GM12878 (cell line): ENCODE results near the gene DACT3. TPM values are rescaled to one million over a fixed set of nuclear protein-coding genes. Genes with fewer than 3 reads are reported as not detected.

Source experiments
- ATAC-seq: fragments of 200-7000 bp; cut with Tn5 transposase; 3 replicates; pipeline ENCODE4 v1.9.1; 2020; ENCODE audit warnings: mild to moderate bottlenecking, moderate library complexity
- BruUV-seq: library from RNA; stranded (reverse); fragments of 400-500 nt; replicated peaks from 2 replicates; lab custom pipeline; 2021; lab: Mats Ljungman, UMichigan
- CTCF ChIA-PET: fragments of 300-600 bp; sonication (Branson Sonifier 250); formaldehyde crosslinking; extraction: SDS; loops from one replicate; lab custom pipeline; 2021; ENCODE audit warnings: inconsistent platforms; lab: Yijun Ruan, JAX
- POLR2A ChIA-PET: fragments of 350-600 bp; formaldehyde crosslinking; extraction: SDS; loops from one replicate; lab custom pipeline; 2021; ENCODE audit warnings: inconsistent platforms; lab: Charles Lee
- RAD21 ChIA-PET: fragments of 300-600 bp; sonication (Branson Sonifier 250); formaldehyde crosslinking; loops from one replicate; lab custom pipeline; 2023; ENCODE audit warnings: antibody characterized with exemption; ENCODE audit not compliant: unreplicated experiment; lab: Charles Lee
- SMC1A ChIA-PET: fragments of 300-600 bp; sonication (Branson Sonifier 250); formaldehyde crosslinking; loops from one replicate; lab custom pipeline; 2023; ENCODE audit not compliant: unreplicated experiment, uncharacterized antibody; lab: Charles Lee
- DNase-seq: peaks from one replicate; pipeline ENCODE4 v3.0.0-alpha.2; 2011; ENCODE audit warnings: low read depth, low spot score
- FAIRE-seq: peaks from 3 replicates; lab custom pipeline; 2011; peaks lifted over from hg19 to GRCh38; lab: Jason Lieb, UNC
- H2AFZ ChIP-seq: 2 replicates; pipeline ENCODE4 v1.6.0; 2011; ENCODE audit warnings: low read depth, low read length, control low read depth; ENCODE audit not compliant: control insufficient read depth
- H3K27ac ChIP-seq: 2 replicates; pipeline ENCODE4 v1.5.1; 2011; ENCODE audit warnings: control low read depth; ENCODE audit not compliant: control insufficient read depth, insufficient read depth
- H3K27me3 ChIP-seq, 2 experiments: replicated peaks in 1 of 2; 2 replicates each; pipeline versions ENCODE4 v1.6.0 to v1.6.1; 2011; ENCODE audit warnings: low read length in 1 of 2; ENCODE audit not compliant: control insufficient read depth in 2 of 2, insufficient read depth in 2 of 2
- H3K36me3 ChIP-seq, 2 experiments: 2 replicates each; pipeline ENCODE4 v1.5.1; 2011; ENCODE audit warnings: low read length in 1 of 2; ENCODE audit not compliant: control insufficient read depth in 2 of 2, insufficient read depth in 2 of 2
- H3K4me1 ChIP-seq: 2 replicates; pipeline ENCODE4 v1.6.1; 2011; ENCODE audit warnings: mild to moderate bottlenecking, low read length, moderate library complexity, mixed read lengths; ENCODE audit not compliant: control insufficient read depth, insufficient read depth
- H3K4me2 ChIP-seq: 2 replicates; pipeline ENCODE4 v1.6.0; 2011; ENCODE audit warnings: control low read depth; ENCODE audit not compliant: control insufficient read depth, insufficient read depth
- H3K4me3 ChIP-seq: fragments of 200-600 bp; sonication (generic); 2 replicates; pipeline ENCODE4 v1.5.1; 2016
- H3K79me2 ChIP-seq: 2 replicates; pipeline ENCODE4 v1.6.0; 2011; ENCODE audit warnings: low read length; ENCODE audit not compliant: control insufficient read depth, insufficient read depth
- H3K9ac ChIP-seq: 2 replicates; pipeline ENCODE4 v1.8.0; 2011; ENCODE audit warnings: low read length, control low read depth, mixed read lengths; ENCODE audit not compliant: control insufficient read depth, insufficient read depth
- H3K9me3 ChIP-seq: replicated peaks from 3 replicates; pipeline ENCODE4 v1.5.1; 2011; ENCODE audit warnings: mild to moderate bottlenecking, low read length; ENCODE audit not compliant: control insufficient read depth, insufficient read depth
- H4K20me1 ChIP-seq: 2 replicates; pipeline ENCODE4 v1.6.0; 2011; ENCODE audit not compliant: control insufficient read depth, insufficient read depth
- EED ChIP-seq: sonication (generic); IDR thresholded peaks from 2 replicates; pipeline ENCODE4 v1.6.1; 2016; ENCODE audit warnings: antibody characterized with exemption, low read depth
- GATAD2B ChIP-seq: fragments of 450-650 bp; conservative IDR thresholded peaks from 2 replicates; pipeline ENCODE4 v1.6.1; 2017; ENCODE audit warnings: low read depth, mild to moderate bottlenecking, moderate library complexity
- HDAC2 ChIP-seq: fragments of 200-600 bp; sonication (generic); IDR thresholded peaks from 2 replicates; pipeline ENCODE4 v1.6.1; 2017
- IKZF1 ChIP-seq: fragments of 450-650 bp; conservative IDR thresholded peaks from 2 replicates; pipeline ENCODE4 v1.6.1; 2017; ENCODE audit warnings: antibody characterized with exemption, mild to moderate bottlenecking
- IKZF2 ChIP-seq, 2 experiments: fragments of 450-650 bp; IDR thresholded peaks; 2 replicates each; pipeline ENCODE4 v1.6.1; 2017; ENCODE audit warnings: mild to moderate bottlenecking in 2 of 2, moderate library complexity in 2 of 2
- LARP7 ChIP-seq: fragments of 450-650 bp; IDR thresholded peaks from 2 replicates; pipeline ENCODE4 v1.6.1; 2017; ENCODE audit warnings: mild to moderate bottlenecking
- RAD21 ChIP-seq: IDR thresholded peaks from 2 replicates; pipeline ENCODE4 v1.6.1; 2011; ENCODE audit warnings: mild to moderate bottlenecking, low read depth, low read length, moderate library complexity; ENCODE audit not compliant: insufficient read depth
- RB1 ChIP-seq: fragments of 450-650 bp; formaldehyde crosslinking; IDR thresholded peaks from 2 replicates; pipeline ENCODE4 v1.6.1; 2017; ENCODE audit warnings: mild to moderate bottlenecking, borderline replicate concordance
- RELA ChIP-seq: fragments of 450-650 bp; IDR thresholded peaks from 2 replicates; pipeline ENCODE4 v1.8.0; 2014; ENCODE audit warnings: borderline replicate concordance; ENCODE audit not compliant: partially characterized antibody
- SMARCA5 ChIP-seq: fragments of 450-650 bp; IDR thresholded peaks from 2 replicates; pipeline ENCODE4 v1.6.1; 2017; ENCODE audit warnings: mild to moderate bottlenecking
- SMC3 ChIP-seq: IDR thresholded peaks from 2 replicates; pipeline ENCODE4 v1.6.1; 2011; ENCODE audit warnings: low read length, improper control_type of control experiment, borderline replicate concordance
- SUZ12 ChIP-seq: fragments of 200-600 bp; sonication (generic); IDR thresholded peaks from one replicate; pipeline ENCODE4 v1.6.1; 2018; ENCODE audit warnings: antibody characterized with exemption, mild to moderate bottlenecking; ENCODE audit not compliant: unreplicated experiment
- TBL1XR1 ChIP-seq: IDR thresholded peaks from 2 replicates; pipeline ENCODE4 v1.6.1; 2012; ENCODE audit warnings: low read depth, low read length, improper control_type of control experiment
- YY1 ChIP-seq: IDR thresholded peaks from 2 replicates; pipeline ENCODE4 v1.6.1; 2011; ENCODE audit warnings: low read depth, mild to moderate bottlenecking, low read length
- WGBS: methylation state at CpG from one replicate; pipeline ENCODE4 v1.1.6; 2016; ENCODE audit warnings: low lambda C conversion rate; ENCODE audit not compliant: insufficient replicate concordance, insufficient coverage; ENCODE audit errors: missing lambda C conversion rate; 5-methylcytosine and 5-hydroxymethylcytosine counted together
- in situ Hi-C: fragments of 300-500 bp; cut with MboI; formaldehyde crosslinking; loops from 9 replicates; pipeline ENCODE4 v1.14.3; 2018; ENCODE audit warnings: mixed read lengths
- intact Hi-C: fragments of 100-400 bp; cut with micrococcal nuclease; formaldehyde crosslinking; loops from one replicate; pipeline ENCODE4 v1.14.2; 2022; ENCODE audit not compliant: unreplicated experiment
- polyA plus RNA-seq, 11 experiments: library from polyadenylated mRNA; depleted of rRNA in 4 of 11; unstranded in 6 of 11; stranded (reverse) in 5 of 11; fragments of >200 nt; fragmentation: Nextera tagmentation in 4 of 11; fragmentation: Illumina TruSeq in 1 of 11; extraction: Ambion mirVana in 4 of 11; extraction: Trizol in 1 of 11; gene quantifications; 1 replicate in 1 of 11; 2 replicates in 10 of 11; pipeline versions ENCODE4 v1.2.1 to v1.2.3, GENCODE V29; 2011 to 2016; ENCODE audit warnings: inconsistent platforms in 2 of 11, missing spikeins in 2 of 11, low read depth in 1 of 11
- total RNA-seq, 4 experiments: library from RNA; depleted of rRNA in 3 of 4; stranded (reverse); fragments of >200 nt in 3 of 4; fragmentation: Illumina TruSeq in 1 of 4; extraction: Trizol in 1 of 4; gene quantifications; 2 replicates each; pipeline versions ENCODE4 v1.2.1 to v1.2.3, GENCODE V29; 2013 to 2021
- TF ChIP-seq, protein P1 (sequence below), 3 experiments: IDR thresholded peaks in 2 of 3; conservative IDR thresholded peaks in 1 of 3; 2 replicates each; pipeline ENCODE4 v1.5.1; 2011; ENCODE audit warnings: low read depth in 3 of 3, low read length in 3 of 3, mild to moderate bottlenecking in 3 of 3, control low read depth in 2 of 3, moderate library complexity in 2 of 3, inconsistent platforms in 1 of 3, mixed read lengths in 1 of 3; ENCODE audit not compliant: control insufficient read depth in 2 of 3, insufficient read depth in 1 of 3; ENCODE audit errors: extremely low read depth in 1 of 3
- TF ChIP-seq, protein P2 (sequence below): IDR thresholded peaks from 2 replicates; pipeline ENCODE4 v1.6.1; 2012; ENCODE audit warnings: mild to moderate bottlenecking, low read depth, low read length

Gene DACT3
- total and polyA plus RNA-seq, 10 of the 15 experiments (the other 5 are each of a cell fraction or from before 2014, with no cell fraction given), result 0.05 to 2.5 (median 0.35) TPM; not detected in 1

DNA sequence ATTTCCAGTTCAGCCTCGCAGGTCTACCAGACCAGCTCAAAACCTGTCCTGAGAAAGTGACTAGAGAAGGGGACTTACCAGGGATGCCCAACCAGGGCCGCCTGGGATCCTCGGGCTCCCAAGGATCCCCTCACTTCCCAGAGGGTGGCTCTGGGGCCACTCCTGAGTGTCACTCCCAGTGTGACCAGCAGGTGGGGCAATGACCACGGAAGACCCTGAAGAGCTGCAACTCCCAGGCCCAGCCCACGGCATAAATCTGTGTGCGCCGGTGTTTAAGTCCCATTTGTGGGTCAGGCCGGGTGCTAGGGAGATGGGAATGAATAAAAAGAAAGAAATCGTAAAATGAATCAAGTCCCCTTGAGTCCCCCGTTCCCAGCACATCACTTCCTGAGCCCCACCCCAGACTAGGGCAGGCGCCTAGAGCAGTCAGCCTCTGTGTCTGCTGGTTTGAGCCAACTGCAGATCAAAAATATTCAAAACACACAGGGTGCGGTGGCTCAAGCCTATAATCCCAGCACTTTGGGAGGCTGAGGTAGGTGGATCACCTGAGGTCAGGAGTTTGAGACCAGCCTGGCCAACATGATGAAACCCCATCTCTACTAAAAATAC, 46.8 kb downstream of the DACT3 start:
- H2AFZ ChIP-seq, result no peak overlapping the region
- 0 out of 2 replicates have a peak, but pooled peaks have one; percentile 24 for TF ChIP-seq LARP7
- 0 out of 2 replicates have a peak, but pooled peaks have one; percentile 28 for TF ChIP-seq RB1
- peak; percentile 70 for TF ChIP-seq YY1
- no peak for TF ChIP-seq GATAD2B
- no peak for TF ChIP-seq SUZ12
- peak; percentile 50; the same call in 1 of the 2 replicates for TF ChIP-seq EED
- TF ChIP-seq RAD21, result peak; percentile 94
- peak; percentile 50; the same call in 1 of the 2 replicates for TF ChIP-seq SMARCA5
- peak; percentile 52 for TF ChIP-seq RELA
- TF ChIP-seq IKZF1, result peak; percentile 68; the same call in 1 of the 2 replicates
- TF ChIP-seq, protein P1, sequence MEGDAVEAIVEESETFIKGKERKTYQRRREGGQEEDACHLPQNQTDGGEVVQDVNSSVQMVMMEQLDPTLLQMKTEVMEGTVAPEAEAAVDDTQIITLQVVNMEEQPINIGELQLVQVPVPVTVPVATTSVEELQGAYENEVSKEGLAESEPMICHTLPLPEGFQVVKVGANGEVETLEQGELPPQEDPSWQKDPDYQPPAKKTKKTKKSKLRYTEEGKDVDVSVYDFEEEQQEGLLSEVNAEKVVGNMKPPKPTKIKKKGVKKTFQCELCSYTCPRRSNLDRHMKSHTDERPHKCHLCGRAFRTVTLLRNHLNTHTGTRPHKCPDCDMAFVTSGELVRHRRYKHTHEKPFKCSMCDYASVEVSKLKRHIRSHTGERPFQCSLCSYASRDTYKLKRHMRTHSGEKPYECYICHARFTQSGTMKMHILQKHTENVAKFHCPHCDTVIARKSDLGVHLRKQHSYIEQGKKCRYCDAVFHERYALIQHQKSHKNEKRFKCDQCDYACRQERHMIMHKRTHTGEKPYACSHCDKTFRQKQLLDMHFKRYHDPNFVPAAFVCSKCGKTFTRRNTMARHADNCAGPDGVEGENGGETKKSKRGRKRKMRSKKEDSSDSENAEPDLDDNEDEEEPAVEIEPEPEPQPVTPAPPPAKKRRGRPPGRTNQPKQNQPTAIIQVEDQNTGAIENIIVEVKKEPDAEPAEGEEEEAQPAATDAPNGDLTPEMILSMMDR (IDR thresholded peaks at IDR 0.05 in 2 of 3, conservative IDR thresholded peaks at IDR 0.05 in 1 of 3; ENCODE audit: control insufficient read depth in 2 of 3, extremely low read depth in 1 of 3, insufficient read depth in 1 of 3, low read depth in 3 of 3, low read length in 3 of 3), result peak; percentile 88 to 92 (median 89)
- TF ChIP-seq TBL1XR1, result no peak
- 0 out of 4 replicates have a peak, but pooled peaks of 1 of the 2 experiments have one; percentile 14 for TF ChIP-seq IKZF2 (IDR thresholded peaks at IDR 0.05)
- no peak for TF ChIP-seq HDAC2
- peak; percentile 90 for TF ChIP-seq SMC3
- TF ChIP-seq, protein P2, sequence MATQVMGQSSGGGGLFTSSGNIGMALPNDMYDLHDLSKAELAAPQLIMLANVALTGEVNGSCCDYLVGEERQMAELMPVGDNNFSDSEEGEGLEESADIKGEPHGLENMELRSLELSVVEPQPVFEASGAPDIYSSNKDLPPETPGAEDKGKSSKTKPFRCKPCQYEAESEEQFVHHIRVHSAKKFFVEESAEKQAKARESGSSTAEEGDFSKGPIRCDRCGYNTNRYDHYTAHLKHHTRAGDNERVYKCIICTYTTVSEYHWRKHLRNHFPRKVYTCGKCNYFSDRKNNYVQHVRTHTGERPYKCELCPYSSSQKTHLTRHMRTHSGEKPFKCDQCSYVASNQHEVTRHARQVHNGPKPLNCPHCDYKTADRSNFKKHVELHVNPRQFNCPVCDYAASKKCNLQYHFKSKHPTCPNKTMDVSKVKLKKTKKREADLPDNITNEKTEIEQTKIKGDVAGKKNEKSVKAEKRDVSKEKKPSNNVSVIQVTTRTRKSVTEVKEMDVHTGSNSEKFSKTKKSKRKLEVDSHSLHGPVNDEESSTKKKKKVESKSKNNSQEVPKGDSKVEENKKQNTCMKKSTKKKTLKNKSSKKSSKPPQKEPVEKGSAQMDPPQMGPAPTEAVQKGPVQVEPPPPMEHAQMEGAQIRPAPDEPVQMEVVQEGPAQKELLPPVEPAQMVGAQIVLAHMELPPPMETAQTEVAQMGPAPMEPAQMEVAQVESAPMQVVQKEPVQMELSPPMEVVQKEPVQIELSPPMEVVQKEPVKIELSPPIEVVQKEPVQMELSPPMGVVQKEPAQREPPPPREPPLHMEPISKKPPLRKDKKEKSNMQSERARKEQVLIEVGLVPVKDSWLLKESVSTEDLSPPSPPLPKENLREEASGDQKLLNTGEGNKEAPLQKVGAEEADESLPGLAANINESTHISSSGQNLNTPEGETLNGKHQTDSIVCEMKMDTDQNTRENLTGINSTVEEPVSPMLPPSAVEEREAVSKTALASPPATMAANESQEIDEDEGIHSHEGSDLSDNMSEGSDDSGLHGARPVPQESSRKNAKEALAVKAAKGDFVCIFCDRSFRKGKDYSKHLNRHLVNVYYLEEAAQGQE, result no peak
- TF ChIP-seq, all 136 proteins: peak for 11
- SMC1A ChIA-PET, result interaction anchor here (0.9 to 17.6 kb wide), 10 partner anchors 8 to 48 kb away, joined by 3 to 286 read pairs (median 4); partner anchors contain the start of genes CALM3, DACT3, GNG8 and PTGIR
- no TSS peak for BruUV-seq
- RAD21 ChIA-PET, result interaction anchor here (0.8 to 11.8 kb wide), 9 partner anchors 8 to 207 kb away, joined by 3 to 245 read pairs (median 4); partner anchors contain the start of genes CALM3, DACT3 and GNG8
- in situ Hi-C loops, result loop anchor here (5.0 kb wide), 1 partner anchor 48 kb away; the partner anchor contains the start of gene DACT3
- H3K36me3 ChIP-seq, result peaks cover 7 to 12% of the 10 kb centered on the region in 2 experiments; a peak in 3 of 4 replicates
- H3K9me3 ChIP-seq, result no peaks in the 10 kb centered on the region
- peaks cover 4% of the 10 kb centered on the region; the same call in 1 of the 2 replicates for H4K20me1 ChIP-seq
- peaks cover 47% of the 10 kb centered on the region for H3K4me1 ChIP-seq
- 4% methylated on average over 12 of the region's 12 CpGs for WGBS
- no peak for DNase-seq
- peak; percentile 66 for ATAC-seq
- H3K9ac ChIP-seq, result no peak overlapping the region
- CTCF ChIA-PET, result interaction anchor here (0.8 to 13.7 kb wide), 15 partner anchors 9 to 139 kb away, joined by 3 to 434 read pairs (median 5); partner anchors contain the start of genes CALM3, DACT3 and PTGIR
- peak; percentile 77 for FAIRE-seq
- no peak overlapping the region for H3K27ac ChIP-seq
- no peak overlapping the region for H3K4me3 ChIP-seq
- H3K27me3 ChIP-seq, result no peaks in the 10 kb centered on the region
- intact Hi-C loops, result loop anchor here (1.0 to 5.0 kb wide), 2 partner anchors 48 to 103 kb away; partner anchors contain the start of gene PRKD2
- H3K4me2 ChIP-seq, result no peak overlapping the region
- no peaks in the 10 kb centered on the region for H3K79me2 ChIP-seq
- POLR2A ChIA-PET, result interaction anchor here (0.6 to 5.5 kb wide), 5 partner anchors 13 to 100 kb away, joined by 3 to 45 read pairs (median 5); partner anchors contain the start of genes CALM3 and DACT3
